Testis (tissue), 3 donors: ENCODE measurements around the gene C11orf97. TPM values are rescaled to one million over a fixed set of nuclear protein-coding genes. Genes with fewer than 3 reads are reported as not detected.

Experiments used
- DNase-seq: peaks from one replicate; pipeline ENCODE4 v3.0.0-alpha.2; 2019
- H3K27ac ChIP-seq, 2 donors: fragments of 200-600 bp; sonication (generic); one replicate each; pipeline ENCODE4 v1.5.1; 2019
- H3K27me3 ChIP-seq: fragments of 200-600 bp; sonication (generic); one replicate; pipeline ENCODE4 v1.5.1; 2019
- H3K36me3 ChIP-seq: fragments of 200-600 bp; sonication (generic); one replicate; pipeline ENCODE4 v1.5.1; 2017; ENCODE audit warnings: low read depth; ENCODE audit errors: missing control alignments
- H3K4me1 ChIP-seq: fragments of 200-600 bp; sonication (generic); one replicate; pipeline ENCODE4 v1.5.1; 2019
- H3K4me3 ChIP-seq, 2 donors: fragments of 200-600 bp; sonication (generic); one replicate each; pipeline ENCODE4 v1.5.1; 2017 to 2019
- H3K9me3 ChIP-seq: fragments of 200-600 bp; sonication (generic); one replicate; pipeline ENCODE4 v1.5.1; 2017
- POLR2A ChIP-seq: fragments of 450-650 bp; IDR thresholded peaks from one replicate; pipeline ENCODE4 v1.6.1; 2017; ENCODE audit warnings: antibody characterized with exemption, mild to moderate bottlenecking, moderate library complexity
- WGBS, 2 donors: methylation state at CpG; one replicate each; pipeline ENCODE4 v1.1.5; 2018; 5-methylcytosine and 5-hydroxymethylcytosine counted together
- intact Hi-C: fragments of 100-400 bp; cut with DNase I; formaldehyde crosslinking; loops from one replicate; pipeline ENCODE4 v1.15.1; 2023; ENCODE audit warnings: low total_unique reads
- polyA plus RNA-seq: library from polyadenylated mRNA; stranded (reverse); fragments of 350-450 nt; fragmentation: Illumina TruSeq; extraction: RNeasy Lipid Tissue Mini Kit (QIAGEN cat#74804); gene quantifications from one replicate; pipeline ENCODE4 v1.2.3, GENCODE V29; 2014; ENCODE audit warnings: low read depth, low replicate concordance; ENCODE audit not compliant: insufficient read depth
- total RNA-seq, 2 donors: library from RNA; depleted of rRNA; stranded (reverse); fragments of >200 nt; gene quantifications; one replicate each; pipeline ENCODE4 v1.2.3, GENCODE V29; 2016
- TF ChIP-seq, protein P1 (sequence below), 3 experiments: fragments of 450-650 bp in 2 of 3; fragments of 200-600 bp in 1 of 3; sonication (generic) in 1 of 3; IDR thresholded peaks; one replicate each; pipeline ENCODE4 v1.5.1; 2016 to 2019; ENCODE audit warnings: antibody characterized with exemption in 3 of 3, mild to moderate bottlenecking in 2 of 3, moderate library complexity in 1 of 3

Gene C11orf97
- total and polyA plus RNA-seq, 3 donors from 2014 or later = 6.4 to 25.2 (median 10.4) TPM

- H3K4me1 ChIP-seq = no peaks in the 10 kb centered on the region
- H3K4me3 ChIP-seq = no peak overlapping the region
- intact Hi-C loops = no loop called here
- no peak for TF ChIP-seq POLR2A
- TF ChIP-seq, protein P1, sequence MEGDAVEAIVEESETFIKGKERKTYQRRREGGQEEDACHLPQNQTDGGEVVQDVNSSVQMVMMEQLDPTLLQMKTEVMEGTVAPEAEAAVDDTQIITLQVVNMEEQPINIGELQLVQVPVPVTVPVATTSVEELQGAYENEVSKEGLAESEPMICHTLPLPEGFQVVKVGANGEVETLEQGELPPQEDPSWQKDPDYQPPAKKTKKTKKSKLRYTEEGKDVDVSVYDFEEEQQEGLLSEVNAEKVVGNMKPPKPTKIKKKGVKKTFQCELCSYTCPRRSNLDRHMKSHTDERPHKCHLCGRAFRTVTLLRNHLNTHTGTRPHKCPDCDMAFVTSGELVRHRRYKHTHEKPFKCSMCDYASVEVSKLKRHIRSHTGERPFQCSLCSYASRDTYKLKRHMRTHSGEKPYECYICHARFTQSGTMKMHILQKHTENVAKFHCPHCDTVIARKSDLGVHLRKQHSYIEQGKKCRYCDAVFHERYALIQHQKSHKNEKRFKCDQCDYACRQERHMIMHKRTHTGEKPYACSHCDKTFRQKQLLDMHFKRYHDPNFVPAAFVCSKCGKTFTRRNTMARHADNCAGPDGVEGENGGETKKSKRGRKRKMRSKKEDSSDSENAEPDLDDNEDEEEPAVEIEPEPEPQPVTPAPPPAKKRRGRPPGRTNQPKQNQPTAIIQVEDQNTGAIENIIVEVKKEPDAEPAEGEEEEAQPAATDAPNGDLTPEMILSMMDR (IDR thresholded peaks at IDR 0.05) = no peak
- H3K27ac ChIP-seq = no peak overlapping the region
- no peaks in the 10 kb centered on the region for H3K36me3 ChIP-seq
- H3K27me3 ChIP-seq = no peaks in the 10 kb centered on the region
- no peaks in the 10 kb centered on the region for H3K9me3 ChIP-seq
- no peak for DNase-seq
- 73 to 89% methylated on average over 3 of the region's 3 CpGs for WGBS, 2 donors
These were observed 24.9 kb downstream of the C11orf97 start for GRCh38 chr11:94537031-94537600.

- WGBS, 2 donors = 88 to 92% methylated on average over 1 of the region's 1 CpG
- no peak overlapping the region for H3K4me3 ChIP-seq
- H3K36me3 ChIP-seq = no peaks in the 10 kb centered on the region
- intact Hi-C loops = no loop called here
- TF ChIP-seq POLR2A = no peak
- TF ChIP-seq, protein P1 (IDR thresholded peaks at IDR 0.05) = no peak
- no peaks in the 10 kb centered on the region for H3K9me3 ChIP-seq
- H3K27me3 ChIP-seq = no peaks in the 10 kb centered on the region
- no peak overlapping the region for H3K27ac ChIP-seq
- no peaks in the 10 kb centered on the region for H3K4me1 ChIP-seq
- no peak for DNase-seq
These were observed 27.2 kb downstream of the C11orf97 start for GRCh38 chr11:94539420-94539819.

DNA sequence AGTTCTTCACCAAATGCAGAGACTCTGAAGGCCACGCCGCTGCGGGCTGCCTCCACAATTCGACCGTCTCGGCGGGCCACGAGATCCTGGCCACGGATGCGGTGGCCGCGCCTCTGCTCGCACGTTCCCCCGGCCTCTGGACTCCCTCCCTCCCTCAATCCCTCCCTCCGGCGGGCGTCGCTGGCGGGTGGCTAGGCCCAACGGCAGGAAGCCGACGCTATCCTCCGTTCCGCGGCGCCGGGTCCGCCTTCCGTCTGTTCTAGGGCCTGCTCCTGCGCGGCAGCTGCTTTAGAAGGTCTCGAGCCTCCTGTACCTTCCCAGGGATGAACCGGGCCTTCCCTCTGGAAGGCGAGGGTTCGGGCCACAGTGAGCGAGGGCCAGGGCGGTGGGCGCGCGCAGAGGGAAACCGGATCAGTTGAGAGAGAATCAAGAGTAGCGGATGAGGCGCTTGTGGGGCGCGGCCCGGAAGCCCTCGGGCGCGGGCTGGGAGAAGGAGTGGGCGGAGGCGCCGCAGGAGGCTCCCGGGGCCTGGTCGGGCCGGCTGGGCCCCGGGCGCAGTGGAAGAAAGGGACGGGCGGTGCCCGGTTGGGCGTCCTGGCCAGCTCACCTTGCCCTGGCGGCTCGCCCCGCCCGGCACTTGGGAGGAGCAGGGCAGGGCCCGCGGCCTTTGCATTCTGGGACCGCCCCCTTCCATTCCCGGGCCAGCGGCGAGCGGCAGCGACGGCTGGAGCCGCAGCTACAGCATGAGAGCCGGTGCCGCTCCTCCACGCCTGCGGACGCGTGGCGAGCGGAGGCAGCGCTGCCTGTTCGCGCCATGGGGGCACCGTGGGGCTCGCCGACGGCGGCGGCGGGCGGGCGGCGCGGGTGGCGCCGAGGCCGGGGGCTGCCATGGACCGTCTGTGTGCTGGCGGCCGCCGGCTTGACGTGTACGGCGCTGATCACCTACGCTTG, 31.7 kb downstream of the C11orf97 start, which contains the start of gene FUT4:
FUT4 (plus strand) TSS at position 227 of the 951 bp plus-strand sequence; CDS start at position 440, 213 bp downstream.
- no peaks in the 10 kb centered on the region for H3K36me3 ChIP-seq
- peak; percentile 87 for DNase-seq
- H3K4me3 ChIP-seq = peak within 1 kb of the TSS; percentile 72 to 86
- H3K27me3 ChIP-seq = no peaks in the 10 kb centered on the region
- no peak for TF ChIP-seq POLR2A
- TF ChIP-seq, protein P1 (IDR thresholded peaks at IDR 0.05) = peak in 1 of 3 experiments; percentile 1
- peak within 1 kb of the TSS; percentile 99 for H3K27ac ChIP-seq
- no peaks in the 10 kb centered on the region for H3K4me1 ChIP-seq
- intact Hi-C loops = no loop called here
- H3K9me3 ChIP-seq = no peaks in the 10 kb centered on the region
- WGBS, 2 donors = 0% methylated on average over 38 to 66 of the region's 109 CpGs

DNA sequence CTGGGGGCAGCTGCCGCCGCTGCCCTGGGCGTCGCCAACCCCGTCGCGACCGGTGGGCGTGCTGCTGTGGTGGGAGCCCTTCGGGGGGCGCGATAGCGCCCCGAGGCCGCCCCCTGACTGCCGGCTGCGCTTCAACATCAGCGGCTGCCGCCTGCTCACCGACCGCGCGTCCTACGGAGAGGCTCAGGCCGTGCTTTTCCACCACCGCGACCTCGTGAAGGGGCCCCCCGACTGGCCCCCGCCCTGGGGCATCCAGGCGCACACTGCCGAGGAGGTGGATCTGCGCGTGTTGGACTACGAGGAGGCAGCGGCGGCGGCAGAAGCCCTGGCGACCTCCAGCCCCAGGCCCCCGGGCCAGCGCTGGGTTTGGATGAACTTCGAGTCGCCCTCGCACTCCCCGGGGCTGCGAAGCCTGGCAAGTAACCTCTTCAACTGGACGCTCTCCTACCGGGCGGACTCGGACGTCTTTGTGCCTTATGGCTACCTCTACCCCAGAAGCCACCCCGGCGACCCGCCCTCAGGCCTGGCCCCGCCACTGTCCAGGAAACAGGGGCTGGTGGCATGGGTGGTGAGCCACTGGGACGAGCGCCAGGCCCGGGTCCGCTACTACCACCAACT, 32.5 kb downstream of the C11orf97 start:
- intact Hi-C loops = no loop called here
- Histone ChIP-seq H3K4me1 (no peaks in the 10 kb centered on the region), H3K27me3 (no peaks in the 10 kb centered on the region), H3K4me3 (peak overlapping the region; percentile 72 to 86), H3K36me3 (no peaks in the 10 kb centered on the region), H3K27ac (peak overlapping the region; percentile 99), H3K9me3 (no peaks in the 10 kb centered on the region)
- peak; percentile 26 for DNase-seq
- 0 to 17% methylated on average over 1 to 55 of the region's 59 CpGs for WGBS, 2 donors
- TF ChIP-seq POLR2A = no peak
- TF ChIP-seq, protein P1 (IDR thresholded peaks at IDR 0.05) = no peak
